IMR-90 (cell line): Measurements from ENCODE around the gene KRT71. TPM values are rescaled to one million over a fixed set of nuclear protein-coding genes. Genes with fewer than 3 reads are reported as not detected.
"Not testable (repeated sequence)": the region's sequence is repeated elsewhere in the genome, so short reads cannot be mapped to it uniquely, and the experiment has no call there.

Source experiments
- ATAC-seq: fragments of 200-7000 bp; cut with Tn5 transposase; 2 replicates; pipeline ENCODE4 v1.9.1; 2020; ENCODE audit warnings: low read depth, mild to moderate bottlenecking, moderate library complexity
- BruUV-seq: library from RNA; stranded (reverse); fragments of 400-500 nt; replicated peaks from 2 replicates; lab custom pipeline; 2021; lab: Mats Ljungman, UMichigan
- CTCF ChIA-PET: fragments of 300-600 bp; formaldehyde crosslinking; extraction: SDS; loops from one replicate; lab custom pipeline; 2021; ENCODE audit warnings: antibody characterized with exemption; lab: Yijun Ruan, JAX
- POLR2A ChIA-PET: fragments of 300-600 bp; sonication (Branson Sonifier 250); formaldehyde crosslinking; loops from one replicate; lab custom pipeline; 2022; ENCODE audit warnings: antibody characterized with exemption; ENCODE audit not compliant: unreplicated experiment; lab: Charles Lee
- DNase-seq: peaks from one replicate; pipeline ENCODE4 v3.0.0; 2013
- H2AFZ ChIP-seq: replicated peaks from 2 replicates; pipeline ENCODE3; 2013; ENCODE audit warnings: low read length, mild to moderate bottlenecking; ENCODE audit not compliant: poor library complexity
- H2AK5ac ChIP-seq: 2 replicates; pipeline ENCODE4 v1.6.1; 2013; ENCODE audit warnings: low read depth, low read length, inconsistent platforms
- H2AK9ac ChIP-seq: replicated peaks from 2 replicates; pipeline ENCODE3; 2013; ENCODE audit warnings: mild to moderate bottlenecking, low read depth, low read length, moderate library complexity; ENCODE audit not compliant: poor library complexity
- H2BK120ac ChIP-seq: 2 replicates; pipeline ENCODE4 v1.6.1; 2013; ENCODE audit warnings: low read depth, low read length, inconsistent platforms
- H2BK15ac ChIP-seq: 3 replicates; pipeline ENCODE4 v1.6.1; 2013; ENCODE audit warnings: low read depth, low read length, inconsistent platforms
- H2BK20ac ChIP-seq: 2 replicates; pipeline ENCODE4 v1.6.1; 2013; ENCODE audit warnings: low read depth, mild to moderate bottlenecking, inconsistent platforms, low read length, moderate library complexity
- H2BK5ac ChIP-seq: 2 replicates; pipeline ENCODE4 v1.6.1; 2013; ENCODE audit warnings: mild to moderate bottlenecking, low read depth, low read length, inconsistent platforms; ENCODE audit not compliant: poor library complexity, severe bottlenecking
- H3K14ac ChIP-seq: replicated peaks from 2 replicates; pipeline ENCODE4 v1.6.1; 2013; ENCODE audit warnings: low read depth, low read length, inconsistent platforms
- H3K18ac ChIP-seq: 2 replicates; pipeline ENCODE4 v1.6.1; 2013; ENCODE audit warnings: low read depth, low read length, control low read depth
- H3K23ac ChIP-seq: 2 replicates; pipeline ENCODE4 v1.6.1; 2013; ENCODE audit warnings: low read depth, low read length, inconsistent platforms
- H3K27ac ChIP-seq: 2 replicates; pipeline ENCODE4 v1.5.1; 2013; ENCODE audit warnings: mild to moderate bottlenecking, control low read depth, low read length; ENCODE audit not compliant: insufficient read depth
- H3K27me3 ChIP-seq: 2 replicates; pipeline ENCODE4 v1.6.1; 2013; ENCODE audit warnings: low read length; ENCODE audit not compliant: control insufficient read depth, insufficient read depth
- H3K36me3 ChIP-seq: 2 replicates; pipeline ENCODE4 v1.6.1; 2013; ENCODE audit warnings: low read length, mixed read lengths; ENCODE audit not compliant: control insufficient read depth, insufficient read depth
- H3K4ac ChIP-seq: 2 replicates; pipeline ENCODE4 v1.6.1; 2013; ENCODE audit warnings: low read depth, low read length, inconsistent platforms
- H3K4me1 ChIP-seq: 2 replicates; pipeline ENCODE4 v1.6.1; 2013; ENCODE audit warnings: low read length, mixed read lengths; ENCODE audit not compliant: control insufficient read depth, insufficient read depth
- H3K4me2 ChIP-seq: 2 replicates; pipeline ENCODE4 v1.6.1; 2013; ENCODE audit warnings: low read depth, mild to moderate bottlenecking, control low read depth, low read length, moderate library complexity
- H3K4me3 ChIP-seq: 2 replicates; pipeline ENCODE4 v1.5.1; 2013; ENCODE audit warnings: low read depth, mild to moderate bottlenecking, control low read depth, low read length, moderate library complexity; ENCODE audit not compliant: insufficient read depth
- H3K56ac ChIP-seq: 2 replicates; pipeline ENCODE4 v1.6.1; 2013; ENCODE audit warnings: low read length, inconsistent platforms; ENCODE audit not compliant: insufficient read depth; ENCODE audit errors: extremely low read depth
- H3K79me1 ChIP-seq, 2 experiments: 2 replicates each; pipeline ENCODE4 v1.6.1; 2013; ENCODE audit warnings: low read length in 2 of 2, inconsistent platforms in 1 of 2, low read depth in 1 of 2
- H3K9ac ChIP-seq: 2 replicates; pipeline ENCODE4 v1.6.1; 2013; ENCODE audit warnings: low read depth, low read length, control low read depth
- H3K9me1 ChIP-seq: 2 replicates; pipeline ENCODE4 v1.6.1; 2013; ENCODE audit warnings: low read length, inconsistent platforms; ENCODE audit not compliant: insufficient read depth
- H3K9me3 ChIP-seq: 2 replicates; pipeline ENCODE4 v1.6.1; 2013; ENCODE audit warnings: low read length; ENCODE audit not compliant: control insufficient read depth, insufficient read depth
- H4K20me1 ChIP-seq: 2 replicates; pipeline ENCODE4 v1.6.1; 2013; ENCODE audit warnings: low read length, inconsistent platforms; ENCODE audit not compliant: insufficient read depth
- H4K5ac ChIP-seq: 2 replicates; pipeline ENCODE4 v1.6.1; 2013; ENCODE audit warnings: mild to moderate bottlenecking, low read depth, low read length, control low read depth
- H4K8ac ChIP-seq, 2 experiments: 2 replicates each; pipeline ENCODE4 v1.6.1; 2013; ENCODE audit warnings: low read depth in 2 of 2, low read length in 2 of 2, control low read depth in 1 of 2, inconsistent platforms in 1 of 2
- H4K91ac ChIP-seq: 2 replicates; pipeline ENCODE4 v1.6.1; 2013; ENCODE audit warnings: low read depth, low read length, inconsistent platforms; ENCODE audit not compliant: insufficient read depth
- WGBS, 2 experiments: methylation state at CpG; one replicate each; pipeline versions ENCODE4 v1.1.5 to v1.1.7; 2013; ENCODE audit warnings: missing lambda C conversion rate in 2 of 2; ENCODE audit not compliant: insufficient read length in 1 of 2; ENCODE audit errors: extremely low coverage in 2 of 2; 5-methylcytosine and 5-hydroxymethylcytosine counted together
- dilution Hi-C: fragments of 300-500 bp; cut with HindIII; formaldehyde crosslinking; loops from one replicate; pipeline ENCODE4 v1.14.3; 2018; ENCODE audit warnings: low sequenced_read_pairs; ENCODE audit not compliant: unreplicated experiment
- in situ Hi-C: fragments of 300-500 bp; cut with MboI; formaldehyde crosslinking; loops from 3 replicates; pipeline ENCODE4 v1.14.3; 2019; ENCODE audit warnings: low sequenced_read_pairs, inconsistent platforms, mixed read lengths
- intact Hi-C: fragments of 100-400 bp; cut with micrococcal nuclease; formaldehyde crosslinking; loops from 2 replicates; pipeline ENCODE4 v1.10.0; 2022
- polyA plus RNA-seq, 3 experiments: library from polyadenylated mRNA; depleted of rRNA; stranded (reverse); fragments of >200 nt; gene quantifications; 2 replicates each; pipeline ENCODE4 v1.2.3, GENCODE V29; 2012; ENCODE audit warnings: low replicate concordance in 1 of 3
- total RNA-seq: library from RNA; depleted of rRNA; stranded (reverse); fragments of >200 nt; gene quantifications from 2 replicates; pipeline ENCODE4 v1.2.3, GENCODE V29; 2012

KRT71 gene
- total and polyA plus RNA-seq, 2 of the 4 experiments (the other 2 are of a cell fraction), result not detected

GRCh38 chr12:52594237-52594636, 41.3 kb upstream of the KRT71 start:
- ATAC-seq, DNase-seq, H4K91ac ChIP-seq, H3K4ac ChIP-seq, H3K56ac ChIP-seq, H3K4me1 ChIP-seq, H3K9me3 ChIP-seq, H3K27ac ChIP-seq, H2BK120ac ChIP-seq, BruUV-seq, H4K20me1 ChIP-seq, H3K79me1 ChIP-seq, H3K4me2 ChIP-seq, POLR2A ChIA-PET, H4K5ac ChIP-seq, H3K9me1 ChIP-seq, intact Hi-C loops, H3K23ac ChIP-seq, H2BK15ac ChIP-seq, H4K8ac ChIP-seq, dilution Hi-C loops, H2AK9ac ChIP-seq, H2AK5ac ChIP-seq, H2BK5ac ChIP-seq, H3K4me3 ChIP-seq, in situ Hi-C loops, H3K18ac ChIP-seq, H2AFZ ChIP-seq, H3K9ac ChIP-seq, H3K36me3 ChIP-seq, H2BK20ac ChIP-seq, CTCF ChIA-PET, H3K14ac ChIP-seq: not testable (repeated sequence)
- H3K27me3 ChIP-seq, result peaks cover 19% of the 10 kb centered on the region
- WGBS, 2 experiments, result 100% methylated on average over 1 of the region's 4 CpGs; no CpG with 5 or more reads in 1 of the 2 experiments
